Measurements from ENCODE around the gene MBTPS1. TPM values are rescaled to one million over a fixed set of nuclear protein-coding genes. Genes with fewer than 3 reads are reported as not detected.

MBTPS1 gene
- total and polyA plus RNA-seq, 4 donors, result 28.9 to 108 (median 71.6) TPM

DNA sequence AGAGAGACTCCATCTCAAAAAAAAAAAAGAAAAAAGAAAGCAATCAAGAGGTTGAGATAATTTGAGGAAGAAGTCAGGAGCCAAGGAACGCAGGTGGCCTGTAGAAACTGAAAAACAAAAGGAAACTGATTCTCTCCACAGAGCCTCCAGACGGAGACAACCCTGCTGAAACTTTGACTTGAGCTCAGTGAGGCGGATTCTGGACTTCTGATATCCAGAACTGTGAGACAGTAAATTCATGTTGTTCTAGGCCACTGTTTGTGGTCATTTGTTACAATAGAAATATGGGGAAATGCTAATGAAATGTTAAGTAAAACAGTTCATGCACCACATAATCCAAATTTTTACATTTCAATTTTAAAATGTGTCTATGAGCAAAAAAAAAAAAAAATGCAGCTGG is 5.2 kb downstream of the MBTPS1 start:
- intact Hi-C loops (cut with DNase I), result no loop called here
- no peaks in the 10 kb centered on the region for H3K27me3 ChIP-seq (ENCODE audit: control insufficient read depth in 1 of 2, insufficient read depth in 2 of 2, low read length in 1 of 2)
- peaks cover 0 to 5% of the 10 kb centered on the region in 2 donors for H3K4me1 ChIP-seq (ENCODE audit: control insufficient read depth in 1 of 2, insufficient read depth in 2 of 2, low read length in 2 of 2)
- DNase-seq (no peak), ATAC-seq (ENCODE audit: low FRiP score) (no peak)
- no peak overlapping the region for H3K4me3 ChIP-seq (ENCODE audit: low read length in 2 of 2)
- 79 to 80% methylated on average over 3 of the region's 3 CpGs for WGBS, 2 donors
- no peaks in the 10 kb centered on the region for H3K9me3 ChIP-seq (ENCODE audit: control insufficient read depth, low read length)
- H3K36me3 ChIP-seq (ENCODE audit: control insufficient read depth in 1 of 2, insufficient read depth in 2 of 2, low read length in 1 of 2), result peaks cover 0 to 5% of the 10 kb centered on the region in 2 donors
- H3K27ac ChIP-seq (ENCODE audit: low read depth in 1 of 2, low read length in 2 of 2), result no peak overlapping the region

DNA sequence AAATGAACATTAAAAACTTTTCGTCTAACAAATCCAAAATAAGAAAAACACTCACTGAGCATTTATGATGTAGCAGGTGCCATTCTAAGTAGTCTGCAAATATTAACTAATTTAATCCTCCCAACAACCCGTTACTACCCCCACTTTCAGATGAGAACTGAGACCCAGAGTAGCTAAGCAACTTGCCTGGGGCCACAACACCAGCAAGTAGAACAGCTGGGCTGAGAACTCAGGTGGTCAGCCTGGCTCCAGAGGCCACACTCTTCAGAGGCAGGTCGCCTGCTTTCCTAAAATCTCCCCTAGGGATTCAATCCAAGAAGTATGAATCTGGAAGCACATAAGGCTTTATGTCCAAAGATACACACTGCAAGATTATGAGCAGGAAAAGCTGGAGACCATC is 6.2 kb downstream of the MBTPS1 start:
- H3K4me1 ChIP-seq (ENCODE audit: control insufficient read depth in 1 of 2, insufficient read depth in 2 of 2, low read length in 2 of 2), result peaks cover 0 to 5% of the 10 kb centered on the region in 2 donors
- no peak overlapping the region for H3K4me3 ChIP-seq (ENCODE audit: low read length in 2 of 2)
- H3K36me3 ChIP-seq (ENCODE audit: control insufficient read depth in 1 of 2, insufficient read depth in 2 of 2, low read length in 1 of 2), result peaks cover 0 to 5% of the 10 kb centered on the region in 2 donors
- H3K27ac ChIP-seq (ENCODE audit: low read depth in 1 of 2, low read length in 2 of 2), result no peak overlapping the region
- H3K27me3 ChIP-seq (ENCODE audit: control insufficient read depth in 1 of 2, insufficient read depth in 2 of 2, low read length in 1 of 2), result no peaks in the 10 kb centered on the region
- ATAC-seq (ENCODE audit: low FRiP score) (no peak), DNase-seq (no peak)
- WGBS, 2 donors, result 67 to 86% methylated on average over 3 of the region's 3 CpGs
- intact Hi-C loops (cut with DNase I), result no loop called here
- no peaks in the 10 kb centered on the region for H3K9me3 ChIP-seq (ENCODE audit: control insufficient read depth, low read length)

DNA sequence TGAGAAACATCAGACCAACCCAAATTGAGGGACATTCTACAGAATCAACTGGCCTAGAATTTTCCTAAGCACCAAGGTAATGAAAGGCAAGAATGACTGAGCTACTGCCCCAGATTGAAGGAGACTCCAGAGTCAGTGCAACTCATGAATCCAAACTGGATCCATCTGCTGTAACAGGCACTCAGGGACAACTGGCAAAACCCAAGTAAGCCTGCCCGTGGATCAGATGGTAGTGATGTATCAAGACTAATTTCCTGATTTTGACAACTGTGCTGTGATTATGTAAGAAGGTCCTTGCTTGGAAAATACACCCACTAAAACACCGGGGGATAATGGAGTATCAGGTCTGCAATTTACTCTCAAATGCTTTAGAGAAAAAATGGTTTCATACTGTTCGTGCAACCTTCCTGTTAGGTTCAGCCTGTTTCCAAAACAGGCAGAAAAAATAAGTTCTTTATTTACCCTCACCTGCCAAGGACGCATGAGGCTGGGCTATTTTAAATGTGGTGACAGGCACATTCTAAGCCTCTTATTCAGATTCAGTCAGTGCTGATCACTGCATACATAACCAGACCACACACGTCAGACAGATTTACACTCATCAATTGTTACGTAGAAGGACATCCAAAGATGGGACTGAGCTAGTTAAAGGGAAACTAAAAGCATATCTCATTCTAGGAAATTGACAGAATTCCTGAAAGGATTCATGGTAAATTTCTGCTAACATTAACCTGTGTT is 7.0 kb downstream of the MBTPS1 start:
- Histone ChIP-seq H3K36me3 (ENCODE audit: control insufficient read depth in 1 of 2, insufficient read depth in 2 of 2, low read length in 1 of 2) (peaks cover 0 to 5% of the 10 kb centered on the region in 2 donors), H3K4me3 (ENCODE audit: low read length in 2 of 2) (no peak overlapping the region), H3K27ac (ENCODE audit: low read depth in 1 of 2, low read length in 2 of 2) (peak overlapping the region in 1 of 2 donors; percentile 26), H3K9me3 (ENCODE audit: control insufficient read depth, low read length) (no peaks in the 10 kb centered on the region), H3K4me1 (ENCODE audit: control insufficient read depth in 1 of 2, insufficient read depth in 2 of 2, low read length in 2 of 2) (peaks cover 0 to 5% of the 10 kb centered on the region in 2 donors), H3K27me3 (ENCODE audit: control insufficient read depth in 1 of 2, insufficient read depth in 2 of 2, low read length in 1 of 2) (no peaks in the 10 kb centered on the region)
- DNase-seq, result no peak
- 18 to 21% methylated on average over 6 of the region's 6 CpGs for WGBS, 2 donors
- intact Hi-C loops (cut with DNase I), result no loop called here
- ATAC-seq (ENCODE audit: low FRiP score), result no peak

DNA sequence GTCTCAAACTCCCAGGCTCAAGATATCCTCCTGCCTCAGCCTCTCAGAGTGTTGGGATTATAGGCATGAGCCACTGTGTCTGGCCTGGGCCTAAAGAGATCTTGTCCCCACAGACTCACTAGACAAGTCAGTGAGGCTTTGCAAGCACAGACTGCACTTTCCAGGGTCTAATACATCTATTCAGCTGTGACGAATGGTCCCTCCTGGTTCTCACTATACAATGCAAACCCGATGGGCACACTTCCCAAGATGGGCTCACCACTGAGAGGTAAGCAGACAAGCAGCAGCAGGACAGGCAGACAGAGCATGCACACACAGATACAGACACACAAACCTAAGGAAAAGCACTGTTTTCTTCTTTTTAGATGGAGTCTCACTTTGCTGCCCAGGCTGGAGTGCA is 8.8 kb downstream of the MBTPS1 start:
- 76 to 90% methylated on average over 2 of the region's 2 CpGs for WGBS, 2 donors
- ATAC-seq (ENCODE audit: low FRiP score), result no peak
- Histone ChIP-seq H3K9me3 (ENCODE audit: control insufficient read depth, low read length) (no peaks in the 10 kb centered on the region), H3K27me3 (ENCODE audit: control insufficient read depth in 1 of 2, insufficient read depth in 2 of 2, low read length in 1 of 2) (no peaks in the 10 kb centered on the region), H3K27ac (ENCODE audit: low read depth in 1 of 2, low read length in 2 of 2) (no peak overlapping the region), H3K36me3 (ENCODE audit: control insufficient read depth in 1 of 2, insufficient read depth in 2 of 2, low read length in 1 of 2) (peaks cover 0 to 5% of the 10 kb centered on the region in 2 donors), H3K4me3 (ENCODE audit: low read length in 2 of 2) (no peak overlapping the region), H3K4me1 (ENCODE audit: control insufficient read depth in 1 of 2, insufficient read depth in 2 of 2, low read length in 2 of 2) (peaks cover 0 to 5% of the 10 kb centered on the region in 2 donors)
- no peak for DNase-seq
- intact Hi-C loops (cut with DNase I), result no loop called here

DNA sequence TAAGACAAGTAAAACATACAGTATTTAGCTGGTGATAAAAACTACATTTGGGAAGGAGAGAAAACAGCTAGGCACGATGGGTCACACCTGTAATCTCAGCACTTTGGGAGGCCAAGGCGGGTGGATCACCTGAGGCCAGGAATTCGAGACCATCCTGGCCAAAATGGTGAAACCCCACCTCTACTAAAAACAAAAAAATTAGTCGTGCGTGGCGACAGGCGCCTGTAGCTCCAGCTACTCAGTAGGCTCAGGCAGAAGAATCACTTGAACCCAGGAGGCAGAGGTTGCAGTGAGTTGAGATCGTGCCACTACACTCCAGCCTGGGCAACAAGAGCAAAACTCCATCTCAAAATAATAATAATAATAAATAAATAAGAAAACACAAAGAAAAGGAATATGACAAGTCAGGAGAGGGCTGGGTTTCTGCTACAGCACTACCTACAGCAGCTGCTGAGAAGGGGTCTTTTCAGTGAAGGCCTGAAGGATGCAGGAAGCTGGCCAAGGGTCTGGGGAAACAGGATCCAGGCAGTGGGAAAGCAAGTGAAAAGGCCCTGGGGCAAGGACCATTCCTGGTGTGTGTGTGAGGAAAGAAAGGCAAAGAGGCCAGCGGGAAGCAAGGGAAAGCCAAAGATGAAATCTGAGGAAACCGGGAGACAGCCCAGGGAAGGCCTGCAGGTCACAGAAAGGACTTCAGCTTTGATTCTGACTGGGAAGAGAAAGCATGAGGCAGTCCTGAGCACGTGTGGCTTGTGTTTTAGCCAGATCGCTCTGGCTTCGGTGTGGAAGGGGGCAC is 10.6 kb downstream of the MBTPS1 start:
- Histone ChIP-seq H3K27me3 (ENCODE audit: control insufficient read depth in 1 of 2, insufficient read depth in 2 of 2, low read length in 1 of 2) (no peaks in the 10 kb centered on the region), H3K9me3 (ENCODE audit: control insufficient read depth, low read length) (no peaks in the 10 kb centered on the region), H3K4me3 (ENCODE audit: low read length in 2 of 2) (no peak overlapping the region), H3K36me3 (ENCODE audit: control insufficient read depth in 1 of 2, insufficient read depth in 2 of 2, low read length in 1 of 2) (peaks cover 0 to 5% of the 10 kb centered on the region in 2 donors), H3K4me1 (ENCODE audit: control insufficient read depth in 1 of 2, insufficient read depth in 2 of 2, low read length in 2 of 2) (peaks cover 0 to 5% of the 10 kb centered on the region in 2 donors), H3K27ac (ENCODE audit: low read depth in 1 of 2, low read length in 2 of 2) (no peak overlapping the region)
- DNase-seq, result no peak
- intact Hi-C loops (cut with DNase I), result no loop called here
- 87 to 88% methylated on average over 13 of the region's 13 CpGs for WGBS, 2 donors
- ATAC-seq (ENCODE audit: low FRiP score), result no peak

DNA sequence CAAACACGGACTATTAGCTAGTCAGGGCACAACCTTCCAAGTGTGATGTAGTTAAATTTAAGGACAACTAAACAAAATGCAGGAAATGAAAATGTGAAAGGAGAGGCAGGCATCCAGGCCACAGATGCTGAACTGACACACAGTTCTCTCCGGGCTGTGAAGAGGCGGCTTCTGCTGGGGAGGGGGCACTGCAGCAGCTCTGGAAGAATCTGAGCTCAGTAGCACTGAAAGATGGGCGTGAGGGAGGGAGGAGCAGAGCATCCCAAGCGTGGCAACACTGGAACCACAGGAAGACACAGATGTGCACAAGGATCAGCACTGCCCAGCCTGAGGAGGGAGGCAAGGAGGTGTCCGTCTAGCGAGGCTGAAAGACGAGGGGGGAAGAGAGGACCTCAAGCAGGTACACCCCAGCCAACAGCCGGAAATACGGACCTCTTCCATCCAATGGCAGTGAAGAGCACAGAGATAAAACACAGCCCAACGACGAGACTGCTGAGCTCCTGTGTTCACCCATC is 11.4 kb downstream of the MBTPS1 start:
- intact Hi-C loops (cut with DNase I), result no loop called here
- no peaks in the 10 kb centered on the region for H3K27me3 ChIP-seq (ENCODE audit: control insufficient read depth in 1 of 2, insufficient read depth in 2 of 2, low read length in 1 of 2)
- H3K9me3 ChIP-seq (ENCODE audit: control insufficient read depth, low read length), result no peaks in the 10 kb centered on the region
- H3K4me1 ChIP-seq (ENCODE audit: control insufficient read depth in 1 of 2, insufficient read depth in 2 of 2, low read length in 2 of 2), result peaks cover 0 to 5% of the 10 kb centered on the region in 2 donors
- DNase-seq (no peak), ATAC-seq (ENCODE audit: low FRiP score) (no peak)
- no peak overlapping the region for H3K4me3 ChIP-seq (ENCODE audit: low read length in 2 of 2)
- WGBS, 2 donors, result 78 to 80% methylated on average over 12 of the region's 12 CpGs
- H3K27ac ChIP-seq (ENCODE audit: low read depth in 1 of 2, low read length in 2 of 2), result no peak overlapping the region
- peaks cover 0 to 5% of the 10 kb centered on the region in 2 donors for H3K36me3 ChIP-seq (ENCODE audit: control insufficient read depth in 1 of 2, insufficient read depth in 2 of 2, low read length in 1 of 2)

DNA sequence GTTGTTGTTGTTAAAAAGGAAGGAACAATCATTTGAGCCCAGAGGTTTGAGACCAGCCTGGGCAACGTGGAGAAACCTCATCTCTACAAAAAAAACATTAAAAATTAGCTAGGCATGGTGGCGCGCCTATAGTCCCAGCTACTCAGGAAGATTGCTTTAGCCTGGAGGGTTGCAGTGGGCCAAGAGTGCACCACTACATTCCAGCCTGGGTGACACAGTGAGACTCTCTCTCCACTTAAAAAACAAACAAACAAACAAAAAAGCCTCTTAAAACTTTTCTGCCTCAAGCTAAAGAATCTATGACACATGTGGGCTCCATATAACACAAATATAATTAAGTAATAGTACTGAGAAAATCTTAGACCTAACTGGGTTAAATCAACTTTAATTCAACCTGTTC is 12.5 kb downstream of the MBTPS1 start:
- intact Hi-C loops (cut with DNase I), result no loop called here

DNA sequence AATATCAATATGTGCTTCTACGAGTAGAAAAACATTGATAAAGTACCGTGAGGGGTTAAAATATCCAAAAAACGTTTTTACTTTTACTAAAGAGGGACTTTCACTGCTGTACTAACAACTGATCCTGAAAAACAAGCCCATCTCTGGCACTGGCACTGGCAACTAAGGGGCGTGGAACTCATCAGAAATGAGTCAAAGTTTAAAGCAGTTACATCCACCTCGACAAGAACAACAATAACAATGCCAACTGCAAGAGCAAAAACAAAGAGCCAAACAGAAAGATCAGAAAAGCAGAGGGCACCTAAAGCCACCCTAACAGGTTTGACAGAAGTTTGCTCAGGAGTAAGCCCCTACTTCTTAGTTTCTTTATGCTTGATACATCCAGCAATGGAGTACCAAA is 13.1 kb downstream of the MBTPS1 start:
- Histone ChIP-seq H3K4me3 (ENCODE audit: low read length in 2 of 2) (no peak overlapping the region), H3K27me3 (ENCODE audit: control insufficient read depth in 1 of 2, insufficient read depth in 2 of 2, low read length in 1 of 2) (no peaks in the 10 kb centered on the region), H3K36me3 (ENCODE audit: control insufficient read depth in 1 of 2, insufficient read depth in 2 of 2, low read length in 1 of 2) (peaks cover 2% of the 10 kb centered on the region in 2 donors), H3K27ac (ENCODE audit: low read depth in 1 of 2, low read length in 2 of 2) (no peak overlapping the region), H3K4me1 (ENCODE audit: control insufficient read depth in 1 of 2, insufficient read depth in 2 of 2, low read length in 2 of 2) (no peaks in the 10 kb centered on the region), H3K9me3 (ENCODE audit: control insufficient read depth, low read length) (no peaks in the 10 kb centered on the region)
- ATAC-seq (ENCODE audit: low FRiP score) (no peak), DNase-seq (no peak)
- WGBS, 2 donors, result 47% methylated on average over 5 of the region's 5 CpGs
- intact Hi-C loops (cut with DNase I), result no loop called here

More for the DNA sequence above, 12.5 kb downstream of the MBTPS1 start:
- Histone ChIP-seq H3K27ac (ENCODE audit: low read depth in 1 of 2, low read length in 2 of 2) (no peak overlapping the region), H3K4me1 (ENCODE audit: control insufficient read depth in 1 of 2, insufficient read depth in 2 of 2, low read length in 2 of 2) (peaks cover 0 to under 1% of the 10 kb centered on the region in 2 donors), H3K9me3 (ENCODE audit: control insufficient read depth, low read length) (no peaks in the 10 kb centered on the region), H3K36me3 (ENCODE audit: control insufficient read depth in 1 of 2, insufficient read depth in 2 of 2, low read length in 1 of 2) (peaks cover 0 to 5% of the 10 kb centered on the region in 2 donors), H3K4me3 (ENCODE audit: low read length in 2 of 2) (no peak overlapping the region), H3K27me3 (ENCODE audit: control insufficient read depth in 1 of 2, insufficient read depth in 2 of 2, low read length in 1 of 2) (no peaks in the 10 kb centered on the region)
- DNase-seq (no peak), ATAC-seq (ENCODE audit: low FRiP score) (no peak)
- WGBS, 2 donors, result 67 to 74% methylated on average over 3 of the region's 3 CpGs
